Measurements from ENCODE around the gene MSANTD1. TPM values are rescaled to one million over a fixed set of nuclear protein-coding genes. Genes with fewer than 3 reads are reported as not detected.

The MSANTD1 gene
- polyA plus RNA-seq, 1 experiment, result 0.10 TPM

GRCh38 chr4:3284734-3285557 is 36.0 kb downstream of the MSANTD1 start:
- H3K36me3 ChIP-seq (ENCODE audit: control insufficient read depth, insufficient read depth, low read length), result no peaks in the 10 kb centered on the region
- no peak for TF ChIP-seq CTCF (IDR thresholded peaks at IDR 0.05; ENCODE audit: insufficient read depth, low read depth, low read length)

GRCh38 chr4:3285558-3286334 is 36.8 kb downstream of the MSANTD1 start:
- Histone ChIP-seq H3K4me3 (ENCODE audit: low read depth, low read length) (no peak overlapping the region), H3K36me3 (ENCODE audit: control insufficient read depth, insufficient read depth, low read length) (no peaks in the 10 kb centered on the region), H3K27me3 (ENCODE audit: control insufficient read depth, insufficient read depth, low read length) (no peaks in the 10 kb centered on the region)
- ChIA-PET POLR2A (no interaction called here), CTCF (interaction anchor here (1.1 kb wide), 1 partner anchor 27 kb away, joined by 3 read pairs; no protein-coding TSS in a partner anchor)
- TF ChIP-seq CTCF (IDR thresholded peaks at IDR 0.05; ENCODE audit: insufficient read depth, low read depth, low read length), result no peak
- peak; percentile 65 for DNase-seq (ENCODE audit: low read depth)

More at GRCh38 chr4:3284734-3285557, 36.0 kb downstream of the MSANTD1 start:
- POLR2A ChIA-PET, result no interaction called here
- H3K4me3 ChIP-seq (ENCODE audit: low read depth, low read length), result no peak overlapping the region
- no peaks in the 10 kb centered on the region for H3K27me3 ChIP-seq (ENCODE audit: control insufficient read depth, insufficient read depth, low read length)
- DNase-seq (ENCODE audit: low read depth), result no peak
- CTCF ChIA-PET, result no interaction called here

- Histone ChIP-seq H3K27me3 (ENCODE audit: control insufficient read depth, insufficient read depth, low read length) (no peaks in the 10 kb centered on the region), H3K4me3 (ENCODE audit: low read depth, low read length) (no peak overlapping the region), H3K36me3 (ENCODE audit: control insufficient read depth, insufficient read depth, low read length) (no peaks in the 10 kb centered on the region)
- TF ChIP-seq CTCF (IDR thresholded peaks at IDR 0.05; ENCODE audit: insufficient read depth, low read depth, low read length), result no peak
- DNase-seq (ENCODE audit: low read depth), result no peak
- CTCF ChIA-PET, result interaction anchor here (0.6 to 1.1 kb wide), 3 partner anchors 28 to 194 kb away, joined by 3 read pairs; no protein-coding TSS in a partner anchor
- POLR2A ChIA-PET, result no interaction called here
These were observed 37.6 kb downstream of the MSANTD1 start for GRCh38 chr4:3286335-3287175.

GRCh38 chr4:3287271-3287971 is 38.5 kb downstream of the MSANTD1 start:
- CTCF ChIA-PET, result interaction anchor here (0.6 to 1.0 kb wide), 2 partner anchors 165 to 194 kb away, joined by 3 read pairs; no protein-coding TSS in a partner anchor
- H3K36me3 ChIP-seq (ENCODE audit: control insufficient read depth, insufficient read depth, low read length), result no peaks in the 10 kb centered on the region
- no peak for TF ChIP-seq CTCF (IDR thresholded peaks at IDR 0.05; ENCODE audit: insufficient read depth, low read depth, low read length)
- H3K27me3 ChIP-seq (ENCODE audit: control insufficient read depth, insufficient read depth, low read length), result no peaks in the 10 kb centered on the region
- POLR2A ChIA-PET, result no interaction called here
- no peak overlapping the region for H3K4me3 ChIP-seq (ENCODE audit: low read depth, low read length)
- DNase-seq (ENCODE audit: low read depth), result no peak

Measured in BJ (cell line).